GM12878 (cell line): ENCODE results near the gene STXBP2. TPM values are rescaled to one million over a fixed set of nuclear protein-coding genes. Genes with fewer than 3 reads are reported as not detected.

Experiments
- ATAC-seq: fragments of 200-7000 bp; cut with Tn5 transposase; 3 replicates; pipeline ENCODE4 v1.9.1; 2020; ENCODE audit warnings: mild to moderate bottlenecking, moderate library complexity
- BruUV-seq: library from RNA; stranded (reverse); fragments of 400-500 nt; replicated peaks from 2 replicates; lab custom pipeline; 2021; lab: Mats Ljungman, UMichigan
- CTCF ChIA-PET: fragments of 300-600 bp; sonication (Branson Sonifier 250); formaldehyde crosslinking; extraction: SDS; loops from one replicate; lab custom pipeline; 2021; ENCODE audit warnings: inconsistent platforms; lab: Yijun Ruan, JAX
- POLR2A ChIA-PET: fragments of 350-600 bp; formaldehyde crosslinking; extraction: SDS; loops from one replicate; lab custom pipeline; 2021; ENCODE audit warnings: inconsistent platforms; lab: Charles Lee
- RAD21 ChIA-PET: fragments of 300-600 bp; sonication (Branson Sonifier 250); formaldehyde crosslinking; loops from one replicate; lab custom pipeline; 2023; ENCODE audit warnings: antibody characterized with exemption; ENCODE audit not compliant: unreplicated experiment; lab: Charles Lee
- SMC1A ChIA-PET: fragments of 300-600 bp; sonication (Branson Sonifier 250); formaldehyde crosslinking; loops from one replicate; lab custom pipeline; 2023; ENCODE audit not compliant: unreplicated experiment, uncharacterized antibody; lab: Charles Lee
- DNase-seq: peaks from one replicate; pipeline ENCODE4 v3.0.0-alpha.2; 2011; ENCODE audit warnings: low read depth, low spot score
- FAIRE-seq: peaks from 3 replicates; lab custom pipeline; 2011; peaks lifted over from hg19 to GRCh38; lab: Jason Lieb, UNC
- H2AFZ ChIP-seq: 2 replicates; pipeline ENCODE4 v1.6.0; 2011; ENCODE audit warnings: low read depth, low read length, control low read depth; ENCODE audit not compliant: control insufficient read depth
- H3K27ac ChIP-seq: 2 replicates; pipeline ENCODE4 v1.5.1; 2011; ENCODE audit warnings: control low read depth; ENCODE audit not compliant: control insufficient read depth, insufficient read depth
- H3K27me3 ChIP-seq, 2 experiments: replicated peaks in 1 of 2; 2 replicates each; pipeline versions ENCODE4 v1.6.0 to v1.6.1; 2011; ENCODE audit warnings: low read length in 1 of 2; ENCODE audit not compliant: control insufficient read depth in 2 of 2, insufficient read depth in 2 of 2
- H3K36me3 ChIP-seq, 2 experiments: 2 replicates each; pipeline ENCODE4 v1.5.1; 2011; ENCODE audit warnings: low read length in 1 of 2; ENCODE audit not compliant: control insufficient read depth in 2 of 2, insufficient read depth in 2 of 2
- H3K4me1 ChIP-seq: 2 replicates; pipeline ENCODE4 v1.6.1; 2011; ENCODE audit warnings: mild to moderate bottlenecking, low read length, moderate library complexity, mixed read lengths; ENCODE audit not compliant: control insufficient read depth, insufficient read depth
- H3K4me2 ChIP-seq: 2 replicates; pipeline ENCODE4 v1.6.0; 2011; ENCODE audit warnings: control low read depth; ENCODE audit not compliant: control insufficient read depth, insufficient read depth
- H3K4me3 ChIP-seq: fragments of 200-600 bp; sonication (generic); 2 replicates; pipeline ENCODE4 v1.5.1; 2016
- H3K79me2 ChIP-seq: 2 replicates; pipeline ENCODE4 v1.6.0; 2011; ENCODE audit warnings: low read length; ENCODE audit not compliant: control insufficient read depth, insufficient read depth
- H3K9ac ChIP-seq: 2 replicates; pipeline ENCODE4 v1.8.0; 2011; ENCODE audit warnings: low read length, control low read depth, mixed read lengths; ENCODE audit not compliant: control insufficient read depth, insufficient read depth
- H3K9me3 ChIP-seq: replicated peaks from 3 replicates; pipeline ENCODE4 v1.5.1; 2011; ENCODE audit warnings: mild to moderate bottlenecking, low read length; ENCODE audit not compliant: control insufficient read depth, insufficient read depth
- H4K20me1 ChIP-seq: 2 replicates; pipeline ENCODE4 v1.6.0; 2011; ENCODE audit not compliant: control insufficient read depth, insufficient read depth
- CREB1 ChIP-seq: IDR thresholded peaks from 2 replicates; pipeline ENCODE4 v1.6.1; 2012; ENCODE audit warnings: low read depth, mild to moderate bottlenecking, inconsistent platforms
- NFIC ChIP-seq: IDR thresholded peaks from 2 replicates; pipeline ENCODE4 v1.6.1; 2012; ENCODE audit warnings: low read depth, mild to moderate bottlenecking, inconsistent platforms, low read length, moderate library complexity
- RCOR1 ChIP-seq: conservative IDR thresholded peaks from 2 replicates; pipeline ENCODE4 v1.6.1; 2012; ENCODE audit warnings: low read depth, low read length, improper control_type of control experiment
- RUNX3 ChIP-seq: IDR thresholded peaks from 2 replicates; pipeline ENCODE4 v1.6.1; 2012; ENCODE audit warnings: low read length, inconsistent platforms
- YY1 ChIP-seq: IDR thresholded peaks from 2 replicates; pipeline ENCODE4 v1.6.1; 2011; ENCODE audit warnings: low read depth, mild to moderate bottlenecking, low read length
- WGBS: methylation state at CpG from one replicate; pipeline ENCODE4 v1.1.6; 2016; ENCODE audit warnings: low lambda C conversion rate; ENCODE audit not compliant: insufficient replicate concordance, insufficient coverage; ENCODE audit errors: missing lambda C conversion rate; 5-methylcytosine and 5-hydroxymethylcytosine counted together
- in situ Hi-C: fragments of 300-500 bp; cut with MboI; formaldehyde crosslinking; loops from 9 replicates; pipeline ENCODE4 v1.14.3; 2018; ENCODE audit warnings: mixed read lengths
- intact Hi-C: fragments of 100-400 bp; cut with micrococcal nuclease; formaldehyde crosslinking; loops from one replicate; pipeline ENCODE4 v1.14.2; 2022; ENCODE audit not compliant: unreplicated experiment
- polyA plus RNA-seq, 11 experiments: library from polyadenylated mRNA; depleted of rRNA in 4 of 11; unstranded in 6 of 11; stranded (reverse) in 5 of 11; fragments of >200 nt; fragmentation: Nextera tagmentation in 4 of 11; fragmentation: Illumina TruSeq in 1 of 11; extraction: Ambion mirVana in 4 of 11; extraction: Trizol in 1 of 11; gene quantifications; 1 replicate in 1 of 11; 2 replicates in 10 of 11; pipeline versions ENCODE4 v1.2.1 to v1.2.3, GENCODE V29; 2011 to 2016; ENCODE audit warnings: inconsistent platforms in 2 of 11, missing spikeins in 2 of 11, low read depth in 1 of 11
- total RNA-seq, 4 experiments: library from RNA; depleted of rRNA in 3 of 4; stranded (reverse); fragments of >200 nt in 3 of 4; fragmentation: Illumina TruSeq in 1 of 4; extraction: Trizol in 1 of 4; gene quantifications; 2 replicates each; pipeline versions ENCODE4 v1.2.1 to v1.2.3, GENCODE V29; 2013 to 2021

STXBP2 gene
- total and polyA plus RNA-seq, 10 of the 15 experiments (the other 5 are each of a cell fraction or from before 2014, with no cell fraction given), result 2.6 to 111 (median 61.4) TPM

GRCh38 chr19:7612282-7613274 is 24.3 kb upstream of the STXBP2 start:
- ChIA-PET RAD21 (no interaction called here), SMC1A (no interaction called here), POLR2A (no interaction called here), CTCF (no interaction called here)
- no peak for FAIRE-seq
- H3K4me1 ChIP-seq, result no peaks in the 10 kb centered on the region
- no peaks in the 10 kb centered on the region for H3K36me3 ChIP-seq
- no TSS peak for BruUV-seq
- no peak overlapping the region for H3K4me3 ChIP-seq
- in situ Hi-C loops, result no loop called here
- ATAC-seq, result no peak
- H2AFZ ChIP-seq, result no peak overlapping the region
- H3K4me2 ChIP-seq, result no peak overlapping the region
- no peaks in the 10 kb centered on the region for H3K27me3 ChIP-seq
- TF ChIP-seq RUNX3, result no peak
- no peak for TF ChIP-seq NFIC
- TF ChIP-seq YY1, result no peak
- no peak for TF ChIP-seq CREB1
- no peak for TF ChIP-seq RCOR1
- H3K79me2 ChIP-seq, result no peaks in the 10 kb centered on the region
- WGBS, result 68% methylated on average over 59 of the region's 81 CpGs
- H4K20me1 ChIP-seq, result no peaks in the 10 kb centered on the region
- H3K9ac ChIP-seq, result no peak overlapping the region
- no peak overlapping the region for H3K27ac ChIP-seq
- no peak for DNase-seq
- H3K9me3 ChIP-seq, result no peaks in the 10 kb centered on the region
- intact Hi-C loops, result no loop called here
